WTC11 (cell line): Measurements from ENCODE around the gene PRIM1. TPM values are rescaled to one million over a fixed set of nuclear protein-coding genes. Genes with fewer than 3 reads are reported as not detected.

Experiments used
- ATAC-seq: fragments of 200-7000 bp; cut with Tn5 transposase; 2 replicates; pipeline ENCODE4 v1.10.0; 2021; ENCODE audit warnings: mild to moderate bottlenecking, moderate library complexity
- CTCF ChIA-PET: fragments of 300-600 bp; sonication (Branson Sonifier 250); formaldehyde crosslinking; loops from one replicate; lab custom pipeline; 2021; ENCODE audit warnings: antibody characterized with exemption; lab: Charles Lee
- POLR2A ChIA-PET: fragments of 350-600 bp; sonication (Branson Sonifier 250); formaldehyde crosslinking; loops from one replicate; lab custom pipeline; 2021; ENCODE audit warnings: antibody characterized with exemption; lab: Charles Lee
- DNase-seq: peaks from one replicate; pipeline ENCODE4 v3.0.0; 2021; ENCODE audit warnings: low spot score
- H3K27ac Mint-ChIP-seq: 2 replicates; pipeline ENCODE4 v1.8.0; 2021; ENCODE audit warnings: mixed read lengths
- H3K27me3 Mint-ChIP-seq: 2 replicates; pipeline ENCODE4 v1.8.0; 2021; ENCODE audit warnings: low read depth, mild to moderate bottlenecking, moderate library complexity, mixed read lengths
- H3K36me3 Mint-ChIP-seq: 2 replicates; pipeline ENCODE4 v1.8.0; 2021; ENCODE audit warnings: mixed read lengths
- H3K4me1 Mint-ChIP-seq: 2 replicates; pipeline ENCODE4 v1.8.0; 2022; ENCODE audit warnings: mixed read lengths
- H3K4me3 Mint-ChIP-seq: 2 replicates; pipeline ENCODE4 v1.8.0; 2021; ENCODE audit warnings: mild to moderate bottlenecking, moderate library complexity, mixed read lengths
- H3K9me3 Mint-ChIP-seq: 2 replicates; pipeline ENCODE4 v1.8.0; 2021; ENCODE audit warnings: mixed read lengths
- ARID4B ChIP-seq: sonication (generic); formaldehyde crosslinking; IDR thresholded peaks from 2 replicates; pipeline ENCODE4 v1.8.0; 2023; ENCODE audit warnings: missing genetic modification reagents, mild to moderate bottlenecking, borderline replicate concordance
- CBFB ChIP-seq: sonication (generic); formaldehyde crosslinking; IDR thresholded peaks from 2 replicates; pipeline ENCODE4 v1.8.1; 2022; ENCODE audit warnings: mild to moderate bottlenecking, low read depth, missing genetic modification reagents
- HMGA2 ChIP-seq: fragments of 250-450 bp; sonication (Bioruptor Pico); IDR thresholded peaks from 2 replicates; pipeline ENCODE4 v1.4.0; 2021; ENCODE audit warnings: mild to moderate bottlenecking, moderate library complexity
- RORB ChIP-seq: fragments of 250-450 bp; sonication (Bioruptor Pico); IDR thresholded peaks from 2 replicates; pipeline ENCODE4 v1.9.0; 2021; ENCODE audit warnings: mild to moderate bottlenecking
- ZNF219 ChIP-seq: sonication (generic); formaldehyde crosslinking; IDR thresholded peaks from 2 replicates; pipeline ENCODE4 v1.8.0; 2023; ENCODE audit warnings: missing genetic modification reagents, mild to moderate bottlenecking, borderline replicate concordance
- ZNF232 ChIP-seq: sonication (generic); formaldehyde crosslinking; IDR thresholded peaks from 2 replicates; pipeline ENCODE4 v1.8.0; 2022; ENCODE audit warnings: mild to moderate bottlenecking, missing genetic modification reagents
- ZNF671 ChIP-seq: fragments of 250-450 bp; sonication (Bioruptor Pico); IDR thresholded peaks from 2 replicates; pipeline ENCODE4 v1.8.0; 2021; ENCODE audit warnings: mild to moderate bottlenecking
- total RNA-seq: library from RNA; stranded (reverse); gene quantifications from 3 replicates; pipeline ENCODE4 v1.2.3, GENCODE V29; 2021
- TF ChIP-seq, protein P1 (sequence below): sonication (generic); formaldehyde crosslinking; conservative IDR thresholded peaks from 2 replicates; pipeline ENCODE4 v1.8.1; 2023; ENCODE audit warnings: mild to moderate bottlenecking, low read depth, missing genetic modification reagents, moderate library complexity
- TF ChIP-seq, protein P2 (sequence below): sonication (generic); formaldehyde crosslinking; IDR thresholded peaks from 2 replicates; pipeline ENCODE4 v1.8.1; 2023; ENCODE audit warnings: mild to moderate bottlenecking, missing genetic modification reagents, borderline replicate concordance
- TF ChIP-seq, protein P3 (sequence below): sonication (generic); formaldehyde crosslinking; IDR thresholded peaks from 2 replicates; pipeline ENCODE4 v1.8.1; 2023; ENCODE audit warnings: mild to moderate bottlenecking, missing genetic modification reagents
- TF ChIP-seq, protein P4 (sequence below): sonication (generic); formaldehyde crosslinking; IDR thresholded peaks from 2 replicates; pipeline ENCODE4 v1.8.1; 2023; ENCODE audit warnings: mild to moderate bottlenecking, moderate library complexity, missing genetic modification reagents
- TF ChIP-seq, protein P5 (sequence below): fragments of 200-600 bp; IDR thresholded peaks from 2 replicates; pipeline ENCODE4 v1.8.0; 2022; ENCODE audit warnings: antibody characterized with exemption
- TF ChIP-seq, protein P6 (sequence below): sonication (generic); formaldehyde crosslinking; IDR thresholded peaks from 2 replicates; pipeline ENCODE4 v1.8.0; 2023; ENCODE audit warnings: missing genetic modification reagents
- TF ChIP-seq, protein P7 (sequence below): fragments of 250-450 bp; sonication (Bioruptor Pico); IDR thresholded peaks from 2 replicates; pipeline ENCODE4 v2.1.2; 2022; ENCODE audit warnings: mild to moderate bottlenecking, moderate library complexity

The PRIM1 gene
- total RNA-seq, 1 experiment from 2014 or later = 54.0 TPM

GRCh38 chr12:56687223-56688128 is 64.6 kb downstream of the PRIM1 start:
- Mint-ChIP-seq H3K36me3 (peaks cover 29% of the 10 kb centered on the region), H3K4me1 (peaks cover 17% of the 10 kb centered on the region), H3K9me3 (no peaks in the 10 kb centered on the region), H3K27ac (peak overlapping the region; percentile 98), H3K4me3 (peak overlapping the region; percentile 99), H3K27me3 (no peaks in the 10 kb centered on the region; the same call in 1 of the 2 replicates)
- peak; percentile 9 for ATAC-seq
- peak; percentile 31 for DNase-seq
- POLR2A ChIA-PET = interaction anchor here (0.6 to 3.2 kb wide), 10 partner anchors 11 to 59 kb away, joined by 3 to 15 read pairs (median 5); partner anchors contain the start of genes ATP5F1B and NACA
- CTCF ChIA-PET = interaction anchor here (0.7 to 3.9 kb wide), 7 partner anchors 30 to 382 kb away, joined by 3 to 27 read pairs (median 5); partner anchors contain the start of gene BAZ2A
- TF ChIP-seq, protein P1, sequence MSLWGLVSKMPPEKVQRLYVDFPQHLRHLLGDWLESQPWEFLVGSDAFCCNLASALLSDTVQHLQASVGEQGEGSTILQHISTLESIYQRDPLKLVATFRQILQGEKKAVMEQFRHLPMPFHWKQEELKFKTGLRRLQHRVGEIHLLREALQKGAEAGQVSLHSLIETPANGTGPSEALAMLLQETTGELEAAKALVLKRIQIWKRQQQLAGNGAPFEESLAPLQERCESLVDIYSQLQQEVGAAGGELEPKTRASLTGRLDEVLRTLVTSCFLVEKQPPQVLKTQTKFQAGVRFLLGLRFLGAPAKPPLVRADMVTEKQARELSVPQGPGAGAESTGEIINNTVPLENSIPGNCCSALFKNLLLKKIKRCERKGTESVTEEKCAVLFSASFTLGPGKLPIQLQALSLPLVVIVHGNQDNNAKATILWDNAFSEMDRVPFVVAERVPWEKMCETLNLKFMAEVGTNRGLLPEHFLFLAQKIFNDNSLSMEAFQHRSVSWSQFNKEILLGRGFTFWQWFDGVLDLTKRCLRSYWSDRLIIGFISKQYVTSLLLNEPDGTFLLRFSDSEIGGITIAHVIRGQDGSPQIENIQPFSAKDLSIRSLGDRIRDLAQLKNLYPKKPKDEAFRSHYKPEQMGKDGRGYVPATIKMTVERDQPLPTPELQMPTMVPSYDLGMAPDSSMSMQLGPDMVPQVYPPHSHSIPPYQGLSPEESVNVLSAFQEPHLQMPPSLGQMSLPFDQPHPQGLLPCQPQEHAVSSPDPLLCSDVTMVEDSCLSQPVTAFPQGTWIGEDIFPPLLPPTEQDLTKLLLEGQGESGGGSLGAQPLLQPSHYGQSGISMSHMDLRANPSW (CRISPR knock-in tag) = no peak
- TF ChIP-seq, protein P2, sequence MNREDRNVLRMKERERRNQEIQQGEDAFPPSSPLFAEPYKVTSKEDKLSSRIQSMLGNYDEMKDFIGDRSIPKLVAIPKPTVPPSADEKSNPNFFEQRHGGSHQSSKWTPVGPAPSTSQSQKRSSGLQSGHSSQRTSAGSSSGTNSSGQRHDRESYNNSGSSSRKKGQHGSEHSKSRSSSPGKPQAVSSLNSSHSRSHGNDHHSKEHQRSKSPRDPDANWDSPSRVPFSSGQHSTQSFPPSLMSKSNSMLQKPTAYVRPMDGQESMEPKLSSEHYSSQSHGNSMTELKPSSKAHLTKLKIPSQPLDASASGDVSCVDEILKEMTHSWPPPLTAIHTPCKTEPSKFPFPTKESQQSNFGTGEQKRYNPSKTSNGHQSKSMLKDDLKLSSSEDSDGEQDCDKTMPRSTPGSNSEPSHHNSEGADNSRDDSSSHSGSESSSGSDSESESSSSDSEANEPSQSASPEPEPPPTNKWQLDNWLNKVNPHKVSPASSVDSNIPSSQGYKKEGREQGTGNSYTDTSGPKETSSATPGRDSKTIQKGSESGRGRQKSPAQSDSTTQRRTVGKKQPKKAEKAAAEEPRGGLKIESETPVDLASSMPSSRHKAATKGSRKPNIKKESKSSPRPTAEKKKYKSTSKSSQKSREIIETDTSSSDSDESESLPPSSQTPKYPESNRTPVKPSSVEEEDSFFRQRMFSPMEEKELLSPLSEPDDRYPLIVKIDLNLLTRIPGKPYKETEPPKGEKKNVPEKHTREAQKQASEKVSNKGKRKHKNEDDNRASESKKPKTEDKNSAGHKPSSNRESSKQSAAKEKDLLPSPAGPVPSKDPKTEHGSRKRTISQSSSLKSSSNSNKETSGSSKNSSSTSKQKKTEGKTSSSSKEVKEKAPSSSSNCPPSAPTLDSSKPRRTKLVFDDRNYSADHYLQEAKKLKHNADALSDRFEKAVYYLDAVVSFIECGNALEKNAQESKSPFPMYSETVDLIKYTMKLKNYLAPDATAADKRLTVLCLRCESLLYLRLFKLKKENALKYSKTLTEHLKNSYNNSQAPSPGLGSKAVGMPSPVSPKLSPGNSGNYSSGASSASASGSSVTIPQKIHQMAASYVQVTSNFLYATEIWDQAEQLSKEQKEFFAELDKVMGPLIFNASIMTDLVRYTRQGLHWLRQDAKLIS (CRISPR knock-in tag) = no peak
- TF ChIP-seq, protein P3, sequence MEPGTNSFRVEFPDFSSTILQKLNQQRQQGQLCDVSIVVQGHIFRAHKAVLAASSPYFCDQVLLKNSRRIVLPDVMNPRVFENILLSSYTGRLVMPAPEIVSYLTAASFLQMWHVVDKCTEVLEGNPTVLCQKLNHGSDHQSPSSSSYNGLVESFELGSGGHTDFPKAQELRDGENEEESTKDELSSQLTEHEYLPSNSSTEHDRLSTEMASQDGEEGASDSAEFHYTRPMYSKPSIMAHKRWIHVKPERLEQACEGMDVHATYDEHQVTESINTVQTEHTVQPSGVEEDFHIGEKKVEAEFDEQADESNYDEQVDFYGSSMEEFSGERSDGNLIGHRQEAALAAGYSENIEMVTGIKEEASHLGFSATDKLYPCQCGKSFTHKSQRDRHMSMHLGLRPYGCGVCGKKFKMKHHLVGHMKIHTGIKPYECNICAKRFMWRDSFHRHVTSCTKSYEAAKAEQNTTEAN (CRISPR knock-in tag) = peak; percentile 75; the same call in 1 of the 2 replicates
- TF ChIP-seq ZNF219 (CRISPR knock-in tag) (0 out of 2 replicates have a peak, but pooled peaks have one; percentile 61), ZNF232 (CRISPR knock-in tag) (no peak; the same call in 1 of the 2 replicates), ARID4B (CRISPR knock-in tag) (peak; percentile 75; the same call in 1 of the 2 replicates), RORB (CRISPR knock-in tag) (no peak), ZNF671 (CRISPR knock-in tag) (no peak), HMGA2 (CRISPR knock-in tag) (peak; percentile 26; the same call in 1 of the 2 replicates), CBFB (no peak)
- TF ChIP-seq, protein P4, sequence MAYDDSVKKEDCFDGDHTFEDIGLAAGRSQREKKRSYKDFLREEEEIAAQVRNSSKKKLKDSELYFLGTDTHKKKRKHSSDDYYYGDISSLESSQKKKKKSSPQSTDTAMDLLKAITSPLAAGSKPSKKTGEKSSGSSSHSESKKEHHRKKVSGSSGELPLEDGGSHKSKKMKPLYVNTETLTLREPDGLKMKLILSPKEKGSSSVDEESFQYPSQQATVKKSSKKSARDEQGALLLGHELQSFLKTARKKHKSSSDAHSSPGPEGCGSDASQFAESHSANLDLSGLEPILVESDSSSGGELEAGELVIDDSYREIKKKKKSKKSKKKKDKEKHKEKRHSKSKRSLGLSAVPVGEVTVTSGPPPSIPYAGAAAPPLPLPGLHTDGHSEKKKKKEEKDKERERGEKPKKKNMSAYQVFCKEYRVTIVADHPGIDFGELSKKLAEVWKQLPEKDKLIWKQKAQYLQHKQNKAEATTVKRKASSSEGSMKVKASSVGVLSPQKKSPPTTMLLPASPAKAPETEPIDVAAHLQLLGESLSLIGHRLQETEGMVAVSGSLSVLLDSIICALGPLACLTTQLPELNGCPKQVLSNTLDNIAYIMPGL (CRISPR knock-in tag) = peak; percentile 90; the same call in 1 of the 2 replicates
- TF ChIP-seq, protein P5, sequence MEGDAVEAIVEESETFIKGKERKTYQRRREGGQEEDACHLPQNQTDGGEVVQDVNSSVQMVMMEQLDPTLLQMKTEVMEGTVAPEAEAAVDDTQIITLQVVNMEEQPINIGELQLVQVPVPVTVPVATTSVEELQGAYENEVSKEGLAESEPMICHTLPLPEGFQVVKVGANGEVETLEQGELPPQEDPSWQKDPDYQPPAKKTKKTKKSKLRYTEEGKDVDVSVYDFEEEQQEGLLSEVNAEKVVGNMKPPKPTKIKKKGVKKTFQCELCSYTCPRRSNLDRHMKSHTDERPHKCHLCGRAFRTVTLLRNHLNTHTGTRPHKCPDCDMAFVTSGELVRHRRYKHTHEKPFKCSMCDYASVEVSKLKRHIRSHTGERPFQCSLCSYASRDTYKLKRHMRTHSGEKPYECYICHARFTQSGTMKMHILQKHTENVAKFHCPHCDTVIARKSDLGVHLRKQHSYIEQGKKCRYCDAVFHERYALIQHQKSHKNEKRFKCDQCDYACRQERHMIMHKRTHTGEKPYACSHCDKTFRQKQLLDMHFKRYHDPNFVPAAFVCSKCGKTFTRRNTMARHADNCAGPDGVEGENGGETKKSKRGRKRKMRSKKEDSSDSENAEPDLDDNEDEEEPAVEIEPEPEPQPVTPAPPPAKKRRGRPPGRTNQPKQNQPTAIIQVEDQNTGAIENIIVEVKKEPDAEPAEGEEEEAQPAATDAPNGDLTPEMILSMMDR = no peak
- TF ChIP-seq, protein P6, sequence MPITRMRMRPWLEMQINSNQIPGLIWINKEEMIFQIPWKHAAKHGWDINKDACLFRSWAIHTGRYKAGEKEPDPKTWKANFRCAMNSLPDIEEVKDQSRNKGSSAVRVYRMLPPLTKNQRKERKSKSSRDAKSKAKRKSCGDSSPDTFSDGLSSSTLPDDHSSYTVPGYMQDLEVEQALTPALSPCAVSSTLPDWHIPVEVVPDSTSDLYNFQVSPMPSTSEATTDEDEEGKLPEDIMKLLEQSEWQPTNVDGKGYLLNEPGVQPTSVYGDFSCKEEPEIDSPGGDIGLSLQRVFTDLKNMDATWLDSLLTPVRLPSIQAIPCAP (CRISPR knock-in tag) = 0 out of 2 replicates have a peak, but pooled peaks have one; percentile 51
- TF ChIP-seq, protein P7, sequence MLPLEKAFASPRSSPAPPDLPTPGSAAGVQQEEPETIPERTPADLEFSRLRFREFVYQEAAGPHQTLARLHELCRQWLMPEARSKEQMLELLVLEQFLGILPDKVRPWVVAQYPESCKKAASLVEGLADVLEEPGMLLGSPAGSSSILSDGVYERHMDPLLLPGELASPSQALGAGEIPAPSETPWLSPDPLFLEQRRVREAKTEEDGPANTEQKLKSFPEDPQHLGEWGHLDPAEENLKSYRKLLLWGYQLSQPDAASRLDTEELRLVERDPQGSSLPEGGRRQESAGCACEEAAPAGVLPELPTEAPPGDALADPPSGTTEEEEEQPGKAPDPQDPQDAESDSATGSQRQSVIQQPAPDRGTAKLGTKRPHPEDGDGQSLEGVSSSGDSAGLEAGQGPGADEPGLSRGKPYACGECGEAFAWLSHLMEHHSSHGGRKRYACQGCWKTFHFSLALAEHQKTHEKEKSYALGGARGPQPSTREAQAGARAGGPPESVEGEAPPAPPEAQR (CRISPR knock-in tag) = no peak
